ENCODE measurements around the gene NNAT. TPM values are rescaled to one million over a fixed set of nuclear protein-coding genes. Genes with fewer than 3 reads are reported as not detected.

NNAT gene
- total and polyA plus RNA-seq, 2 donors (not counting 3 experiments of a cell fraction or from before 2014, with no cell fraction given): 2.3 to 32.9 TPM

GRCh38 chr20:37524859-37525708 is 4.0 kb downstream of the NNAT start:
- H3K27ac ChIP-seq (ENCODE audit: insufficient read depth, low read depth, low read length): no peak overlapping the region

More at GRCh38 chr20:37524859-37525708, 4.0 kb downstream of the NNAT start:
- TF ChIP-seq, protein P1, sequence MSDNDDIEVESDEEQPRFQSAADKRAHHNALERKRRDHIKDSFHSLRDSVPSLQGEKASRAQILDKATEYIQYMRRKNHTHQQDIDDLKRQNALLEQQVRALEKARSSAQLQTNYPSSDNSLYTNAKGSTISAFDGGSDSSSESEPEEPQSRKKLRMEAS (IDR thresholded peaks at IDR 0.05; ENCODE audit: insufficient read depth, insufficient read length): no peak
- TF ChIP-seq POLR2AphosphoS5 (IDR thresholded peaks at IDR 0.05; ENCODE audit: insufficient read depth, low read depth, low read length) (no peak), MYC (IDR thresholded peaks at IDR 0.05; ENCODE audit: low read depth, low read length) (no peak), GATA2 (IDR thresholded peaks at IDR 0.05; ENCODE audit: insufficient read depth, insufficient read length, low read depth, low read length) (no peak), JUN (IDR thresholded peaks at IDR 0.05; ENCODE audit: borderline replicate concordance, insufficient read depth, insufficient read length, low read depth) (no peak), POLR2A (IDR thresholded peaks at IDR 0.05; ENCODE audit: low read depth, low read length) (no peak), EZH2 (IDR thresholded peaks at IDR 0.05; ENCODE audit: borderline replicate concordance, low read depth, low read length, severe bottlenecking) (no peak), CTCF (IDR thresholded peaks at IDR 0.05; ENCODE audit: extremely low read depth in 1 of 2, insufficient read depth in 1 of 2, low read depth in 1 of 2, low read length in 2 of 2) (no peak), FOS (IDR thresholded peaks at IDR 0.05; ENCODE audit: borderline replicate concordance, insufficient read depth, low read length) (no peak)
- H3K27me3 ChIP-seq (ENCODE audit: control insufficient read depth in 2 of 2, insufficient read depth in 2 of 2, low read length in 2 of 2): no peaks in the 10 kb centered on the region
- H3K4me1 ChIP-seq (ENCODE audit: control insufficient read depth, extremely low read depth, insufficient read depth, low read length): peaks cover 34% of the 10 kb centered on the region
- H2AFZ ChIP-seq (ENCODE audit: low read depth, low read length): no peak overlapping the region
- DNase-seq (ENCODE audit: low read depth, low spot score): no peak
- CTCF ChIA-PET: interaction anchor here (0.9 kb wide), 1 partner anchor 330 kb away, joined by 3 read pairs; no protein-coding TSS in a partner anchor
- peaks cover 69% of the 10 kb centered on the region for H3K79me2 ChIP-seq (ENCODE audit: control insufficient read depth, insufficient read depth, low read length)
- no peaks in the 10 kb centered on the region for H3K9me3 ChIP-seq (replicated peaks; ENCODE audit: control insufficient read depth, insufficient read depth, low read length)
- peaks cover 0 to 2% of the 10 kb centered on the region in 2 experiments for H3K36me3 ChIP-seq (ENCODE audit: control insufficient read depth in 2 of 2, extremely low read depth in 1 of 2, insufficient read depth in 2 of 2, low read length in 2 of 2)
- no peak overlapping the region for H3K9ac ChIP-seq (replicated peaks; ENCODE audit: extremely low read depth, insufficient read depth, low read length)
- POLR2A ChIA-PET: no interaction called here
- H4K20me1 ChIP-seq (replicated peaks; ENCODE audit: control insufficient read depth, extremely low read depth, insufficient read depth, low read length): peaks cover 3% of the 10 kb centered on the region
- no peak overlapping the region for H3K4me3 ChIP-seq (replicated peaks in 1 of 3; ENCODE audit: insufficient read depth in 1 of 3, low read depth in 1 of 3, low read length in 3 of 3)
- BruUV-seq (replicated peaks): no TSS peak
- no peak for FAIRE-seq
- dilution Hi-C loops (cut with MboI; ENCODE audit: extremely low pct_ligation_motif_present, low sequenced_read_pairs) (loop anchor here (25.0 kb wide), 1 partner anchor 263 kb away; the partner anchor contains the start of gene GHRH), intact Hi-C loops (cut with micrococcal nuclease) (no loop called here)
- peak overlapping the region; percentile 96 for H3K4me2 ChIP-seq (ENCODE audit: insufficient read depth, low read length)
- H3K9me1 ChIP-seq (replicated peaks; ENCODE audit: control insufficient read depth, extremely low read depth, insufficient read depth, low read length): no peaks in the 10 kb centered on the region

Data from endothelial cell of umbilical vein (primary cell).